Heart right ventricle (tissue), 16 donors: Measurements from ENCODE around the gene CCDC178. TPM values are rescaled to one million over a fixed set of nuclear protein-coding genes. Genes with fewer than 3 reads are reported as not detected.

Experiments used
- ATAC-seq, 8 donors: fragments of 200-7000 bp; cut with Tn5 transposase; one replicate each; pipeline ENCODE4 v1.9.1; 2020; ENCODE audit warnings: mild to moderate bottlenecking in 8 of 8, moderate library complexity in 8 of 8, moderate number of reproducible peaks in 1 of 8
- DNase-seq, 2 donors: peaks; one replicate each; pipeline ENCODE4 v3.0.0-alpha.2; 2020
- H3K27ac ChIP-seq, 10 donors: fragments of 200-600 bp; sonication (generic) in 2 of 10; one replicate each; pipeline versions ENCODE4 v1.5.0 to v1.8.0; 2020 to 2022; ENCODE audit warnings: mild to moderate bottlenecking in 3 of 10
- H3K27me3 ChIP-seq, 7 donors: fragments of 200-600 bp; one replicate each; pipeline ENCODE4 v1.8.0; 2021 to 2022; ENCODE audit warnings: mild to moderate bottlenecking in 2 of 7
- H3K36me3 ChIP-seq, 9 donors: fragments of 200-600 bp; sonication (generic) in 1 of 9; one replicate each; pipeline versions ENCODE4 v1.5.0 to v1.8.0; 2020 to 2022; ENCODE audit warnings: mild to moderate bottlenecking in 2 of 9
- H3K4me1 ChIP-seq, 9 donors: fragments of 200-600 bp; sonication (generic) in 1 of 9; one replicate each; pipeline versions ENCODE4 v1.5.0 to v1.8.0; 2020 to 2022; ENCODE audit warnings: mild to moderate bottlenecking in 4 of 9
- H3K4me3 ChIP-seq, 10 donors: fragments of 200-600 bp; sonication (generic) in 2 of 10; one replicate each; pipeline versions ENCODE4 v1.5.0 to v1.8.0; 2020 to 2022; ENCODE audit warnings: mild to moderate bottlenecking in 7 of 10, moderate library complexity in 2 of 10
- H3K9me3 ChIP-seq, 11 donors: fragments of 200-600 bp in 10 of 11; sonication (generic) in 2 of 11; one replicate each; pipeline versions ENCODE4 v1.5.0 to v1.8.0; 2013 to 2022; ENCODE audit warnings: mild to moderate bottlenecking in 2 of 11, control low read depth in 1 of 11, moderate library complexity in 1 of 11
- WGBS, 2 donors: extraction: QIAGEN DNeasy Blood & Tissue Kit; methylation state at CpG; one replicate each; pipeline ENCODE4 v1.1.7; 2013; ENCODE audit warnings: inconsistent platforms in 1 of 2; 5-methylcytosine and 5-hydroxymethylcytosine counted together
- intact Hi-C, 10 donors: fragments of 100-400 bp; cut with DNase I; formaldehyde crosslinking; loops; one replicate each; pipeline versions ENCODE4 v1.11.1 to v1.14.2; 2022
- polyA plus RNA-seq, 2 donors: library from polyadenylated mRNA; stranded (reverse); fragments of 200-250 nt; gene quantifications; one replicate each; pipeline ENCODE4 v1.2.3, GENCODE V29; 2013
- total RNA-seq, 10 donors: library from RNA; stranded (reverse); fragmentation: NEBNext Ultra II Directional in 3 of 10; extraction: Animal tissue kit (Norgen Biotek cat#: 25700) in 3 of 10; gene quantifications; one replicate each; pipeline versions ENCODE4 v1.2.1 to v1.2.4, GENCODE V29; 2021 to 2023
- TF ChIP-seq, protein P1 (sequence below), 9 donors: fragments of 200-600 bp; sonication (generic) in 2 of 9; IDR thresholded peaks; one replicate each; pipeline versions ENCODE4 v1.5.0 to v1.8.0; 2021 to 2022; ENCODE audit warnings: antibody characterized with exemption in 9 of 9, mild to moderate bottlenecking in 5 of 9, moderate library complexity in 1 of 9
- donor health status: Arrhythmogenic right ventricular cardiomyopathy.
- donor health status: ischemic (EF 13 %, LVEDD 7.1; RV severe dilation, severe dysfunction).
- donor health status: healthy with polysubstance abuse.
- donor health status: DM: no; HTN: yes; CAD: no.
- donor health status: DM: no; HTN: no; CAD: no.
- donor health status: ischemic (EF 25% LVEDD 6.9; RV normal size, moderate dysfunction).
- donor health status: ischemic (EF 25% LVEDD 5.7; RV mildly dilated, moderate dysfunction).
- donor health status: healthy.
- donor health status: DM: yes; HTN: yes; CAD: no.
- donor health status: Ischemic cardiomyopathy.
- donor health status: ischemic (EF 35%, LVEDD 5.7; RV mildly dilated, moderate dysfunction).
- donor health status: nonischemic (EF 11% LVEDD 7.7; RV severe dilation, severe dysfunction).
- donor health status: DM: yes; HTN: yes; CAD: no.
- donor health status: PGD.
- donor health status: ischemic (EF 29% LVEDD 5.4; RV normal size, mild dysfunction).
- donor health status: nonischemic (EF 23%, LVEDD 6.1; RV moderate dilation, normal function).

Gene CCDC178
- total and polyA plus RNA-seq, 12 donors: 0.28 to 1.5 (median 0.43) TPM; not detected in 6

DNA sequence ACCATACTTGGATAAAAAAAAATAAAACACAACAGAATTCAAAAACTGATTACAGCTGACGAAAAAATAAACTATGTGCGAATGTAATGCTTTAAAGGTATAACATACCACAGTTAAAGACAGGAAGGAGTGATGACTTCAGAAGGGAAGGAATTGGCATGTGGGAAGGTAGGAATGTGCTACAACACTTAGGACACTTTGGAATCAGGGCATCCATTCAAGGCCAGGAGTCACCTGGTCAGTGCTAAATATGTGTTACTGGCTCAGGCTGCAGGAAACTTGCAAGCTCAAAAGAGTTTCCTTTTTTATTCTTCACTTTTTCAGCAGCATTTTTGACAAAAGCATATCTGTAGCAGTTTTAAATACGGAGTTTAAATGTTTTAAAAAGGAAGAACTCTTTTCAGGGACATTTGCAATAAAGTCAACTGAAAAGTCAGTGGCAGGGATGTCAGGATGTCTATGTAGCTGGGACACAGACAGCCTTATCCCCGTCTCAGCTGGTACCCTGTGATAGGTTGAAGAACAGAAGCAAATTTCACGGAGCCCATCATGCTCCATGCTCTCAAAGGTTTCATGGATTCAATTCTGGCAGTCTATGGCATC lies 529.7 kb downstream of the CCDC178 start:
- no peaks in the 10 kb centered on the region for H3K36me3 ChIP-seq
- no peak for ATAC-seq
- TF ChIP-seq, protein P1, sequence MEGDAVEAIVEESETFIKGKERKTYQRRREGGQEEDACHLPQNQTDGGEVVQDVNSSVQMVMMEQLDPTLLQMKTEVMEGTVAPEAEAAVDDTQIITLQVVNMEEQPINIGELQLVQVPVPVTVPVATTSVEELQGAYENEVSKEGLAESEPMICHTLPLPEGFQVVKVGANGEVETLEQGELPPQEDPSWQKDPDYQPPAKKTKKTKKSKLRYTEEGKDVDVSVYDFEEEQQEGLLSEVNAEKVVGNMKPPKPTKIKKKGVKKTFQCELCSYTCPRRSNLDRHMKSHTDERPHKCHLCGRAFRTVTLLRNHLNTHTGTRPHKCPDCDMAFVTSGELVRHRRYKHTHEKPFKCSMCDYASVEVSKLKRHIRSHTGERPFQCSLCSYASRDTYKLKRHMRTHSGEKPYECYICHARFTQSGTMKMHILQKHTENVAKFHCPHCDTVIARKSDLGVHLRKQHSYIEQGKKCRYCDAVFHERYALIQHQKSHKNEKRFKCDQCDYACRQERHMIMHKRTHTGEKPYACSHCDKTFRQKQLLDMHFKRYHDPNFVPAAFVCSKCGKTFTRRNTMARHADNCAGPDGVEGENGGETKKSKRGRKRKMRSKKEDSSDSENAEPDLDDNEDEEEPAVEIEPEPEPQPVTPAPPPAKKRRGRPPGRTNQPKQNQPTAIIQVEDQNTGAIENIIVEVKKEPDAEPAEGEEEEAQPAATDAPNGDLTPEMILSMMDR (IDR thresholded peaks at IDR 0.05): no peak
- H3K4me3 ChIP-seq: no peak overlapping the region
- H3K9me3 ChIP-seq: no peaks in the 10 kb centered on the region
- 68 to 69% methylated on average over 5 of the region's 5 CpGs for WGBS, 2 donors
- intact Hi-C loops: loop anchor here in 3 of 10 donors (10.0 kb wide), 2 partner anchors 64 to 196 kb away; no protein-coding TSS in a partner anchor
- no peaks in the 10 kb centered on the region for H3K27me3 ChIP-seq
- H3K4me1 ChIP-seq: no peaks in the 10 kb centered on the region
- no peak for DNase-seq
- H3K27ac ChIP-seq: no peak overlapping the region

DNA sequence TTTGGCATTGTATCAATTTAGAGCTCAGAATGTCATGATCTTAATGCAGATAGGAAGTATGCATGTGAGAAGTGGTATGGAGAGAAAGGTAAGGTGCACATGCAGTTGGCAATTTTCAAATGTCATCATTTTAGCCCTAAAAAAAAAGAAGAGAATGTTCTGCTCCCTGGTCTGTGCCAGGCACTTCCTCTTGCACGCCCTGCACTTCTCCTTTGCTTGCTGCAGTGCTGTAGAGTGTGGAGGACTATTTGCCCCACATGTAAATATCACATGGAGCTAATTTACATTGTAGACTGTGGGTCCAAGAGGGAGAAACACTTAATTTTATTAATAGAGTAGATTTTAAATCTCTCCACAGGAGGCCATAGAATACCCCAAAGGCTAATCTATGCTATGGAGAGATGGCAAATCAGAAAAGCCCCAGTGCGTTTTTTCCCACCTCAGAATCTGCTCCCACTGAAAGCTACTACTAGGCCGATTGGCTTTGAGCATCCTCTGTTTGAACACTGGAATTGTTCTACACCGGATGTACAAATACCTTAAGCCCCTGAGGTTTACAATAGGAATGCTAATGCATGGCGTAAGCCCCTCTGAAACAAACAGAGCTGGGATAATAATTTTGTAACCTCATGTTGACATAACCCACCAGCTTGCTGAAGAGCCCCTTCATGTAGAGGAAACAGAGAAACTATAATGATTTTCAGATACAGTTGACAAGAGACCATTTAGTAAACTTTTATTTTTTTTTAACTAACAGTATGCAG lies 530.5 kb downstream of the CCDC178 start:
- intact Hi-C loops: loop anchor here in 4 of 10 donors (10.0 kb wide), 3 partner anchors 55 to 195 kb away; no protein-coding TSS in a partner anchor
- no peak for ATAC-seq
- 66 to 81% methylated on average over 5 of the region's 5 CpGs for WGBS, 2 donors

DNA sequence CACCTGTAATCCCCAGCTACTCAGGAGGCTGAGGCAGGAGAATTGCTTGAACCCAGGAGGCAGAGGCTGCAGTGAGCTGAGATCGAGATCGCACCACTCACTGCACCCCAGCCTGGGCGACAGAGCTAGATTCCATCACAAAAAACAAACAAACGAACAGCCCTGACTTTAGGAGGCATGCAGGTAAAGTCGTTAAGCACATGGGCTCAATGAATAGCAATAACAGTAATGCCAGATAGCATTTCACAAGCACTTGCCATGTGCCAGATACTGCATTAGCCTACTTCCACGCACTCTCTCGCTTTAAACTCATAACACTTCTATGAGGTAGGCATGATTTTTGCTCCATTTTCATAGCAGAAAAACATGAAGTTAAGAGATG lies 532.1 kb downstream of the CCDC178 start:
- H3K36me3 ChIP-seq: no peaks in the 10 kb centered on the region
- ATAC-seq (no peak), DNase-seq (no peak)
- 79 to 85% methylated on average over 7 of the region's 7 CpGs for whole genome bisulfite sequencing, 2 donors
- H3K9me3 ChIP-seq: no peaks in the 10 kb centered on the region
- no peak overlapping the region for H3K4me3 ChIP-seq
- intact Hi-C loops: loop anchor here in 1 of 10 donors (10.0 kb wide), 1 partner anchor 56 kb away; no protein-coding TSS in a partner anchor
- no peak overlapping the region for H3K27ac ChIP-seq
- H3K4me1 ChIP-seq: no peaks in the 10 kb centered on the region
- H3K27me3 ChIP-seq: no peaks in the 10 kb centered on the region
- TF ChIP-seq, protein P1 (IDR thresholded peaks at IDR 0.05): no peak

More for the DNA sequence above, 530.5 kb downstream of the CCDC178 start:
- Histone ChIP-seq H3K9me3 (no peaks in the 10 kb centered on the region), H3K27ac (no peak overlapping the region), H3K27me3 (no peaks in the 10 kb centered on the region), H3K4me3 (no peak overlapping the region), H3K36me3 (no peaks in the 10 kb centered on the region), H3K4me1 (no peaks in the 10 kb centered on the region)
- no peak for DNase-seq
- TF ChIP-seq, protein P1 (IDR thresholded peaks at IDR 0.05): no peak

DNA sequence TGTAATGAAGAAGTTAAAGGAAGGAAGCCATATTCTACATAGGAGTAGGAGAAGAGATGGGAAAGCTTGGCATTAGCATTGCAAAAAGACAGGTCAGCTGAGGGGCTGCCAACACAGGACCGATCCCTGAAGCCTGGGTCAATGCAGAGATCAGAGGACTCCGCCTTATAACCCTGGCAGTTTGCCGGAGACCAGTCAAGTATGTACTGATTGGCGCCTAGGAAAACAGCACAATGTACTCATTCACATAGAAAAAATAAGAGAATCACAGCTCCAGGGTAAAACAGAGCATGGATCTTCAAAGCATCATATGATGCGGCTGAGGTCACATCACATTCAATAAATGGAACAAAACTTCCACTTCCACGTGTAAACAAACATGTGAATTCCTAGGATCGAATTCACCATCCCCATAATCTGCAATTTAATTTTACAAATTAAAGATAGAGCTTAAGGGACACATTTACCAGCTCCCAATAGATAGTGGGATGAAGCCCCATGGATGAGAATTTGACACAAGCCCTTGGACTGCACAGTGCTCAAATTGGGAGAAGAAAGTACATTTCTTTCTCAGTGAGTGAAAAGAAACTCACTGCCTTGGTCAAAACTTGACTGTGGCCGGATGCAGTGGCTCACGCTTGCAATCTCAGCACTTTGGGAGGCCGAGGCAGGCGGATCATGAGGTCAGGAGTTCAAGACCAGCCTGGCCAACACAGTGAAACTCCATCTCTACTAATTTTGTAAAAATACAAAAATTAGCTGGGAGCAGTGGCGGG lies 532.7 kb downstream of the CCDC178 start:
- Histone ChIP-seq H3K9me3 (no peaks in the 10 kb centered on the region), H3K4me1 (no peaks in the 10 kb centered on the region), H3K4me3 (no peak overlapping the region), H3K36me3 (no peaks in the 10 kb centered on the region), H3K27me3 (no peaks in the 10 kb centered on the region), H3K27ac (no peak overlapping the region)
- 83 to 85% methylated on average over 12 of the region's 12 CpGs for WGBS, 2 donors
- ATAC-seq: no peak
- no peak for DNase-seq
- intact Hi-C loops: loop anchor here in 1 of 10 donors (10.0 kb wide), 1 partner anchor 57 kb away; no protein-coding TSS in a partner anchor
- TF ChIP-seq, protein P1 (IDR thresholded peaks at IDR 0.05): no peak
